ENCODE measurements around the gene ZNF711. TPM values are rescaled to one million over a fixed set of nuclear protein-coding genes. Genes with fewer than 3 reads are reported as not detected.
"Not testable (repeated sequence)": the region's sequence is repeated elsewhere in the genome, so short reads cannot be mapped to it uniquely, and the experiment has no call there.

ZNF711 gene
- total and polyA plus RNA-seq, 3 donors from 2014 or later: 30.3 to 154 (median 125) TPM

GRCh38 chrX:85215946-85216345 is 27.8 kb upstream of the ZNF711 start:
- TF ChIP-seq CTCF (IDR thresholded peaks at IDR 0.05): no peak
- no peak for TF ChIP-seq POLR2A (IDR thresholded peaks at IDR 0.05)
- no peak for DNase-seq
- intact Hi-C loops (cut with DNase I; ENCODE audit: low total_unique reads): no loop called here
- no peak overlapping the region for H3K27ac ChIP-seq
- no peaks in the 10 kb centered on the region for H3K4me1 ChIP-seq
- no peaks in the 10 kb centered on the region for H3K36me3 ChIP-seq (ENCODE audit: low read depth, missing control alignments)
- WGBS, 2 donors: 55 to 60% methylated on average over 1 of the region's 1 CpG
- no peaks in the 10 kb centered on the region for H3K27me3 ChIP-seq
- H3K9me3 ChIP-seq: no peaks in the 10 kb centered on the region
- no peak overlapping the region for H3K4me3 ChIP-seq

- intact Hi-C loops (cut with DNase I; ENCODE audit: low total_unique reads): no loop called here
- no peaks in the 10 kb centered on the region for H3K36me3 ChIP-seq (ENCODE audit: low read depth, missing control alignments)
- no peak overlapping the region for H3K4me3 ChIP-seq
- 93 to 100% methylated on average over 1 of the region's 1 CpG for WGBS, 2 donors
- no peak for DNase-seq
- H3K27ac ChIP-seq: no peak overlapping the region
- H3K9me3 ChIP-seq: no peaks in the 10 kb centered on the region
- no peaks in the 10 kb centered on the region for H3K4me1 ChIP-seq
- no peaks in the 10 kb centered on the region for H3K27me3 ChIP-seq
- TF ChIP-seq POLR2A (IDR thresholded peaks at IDR 0.05) (no peak), CTCF (IDR thresholded peaks at IDR 0.05) (no peak)
These were observed 22.4 kb upstream of the ZNF711 start for GRCh38 chrX:85221361-85221760.

- WGBS, 2 donors: 51 to 68% methylated on average over 2 of the region's 2 CpGs
- DNase-seq: no peak
These were observed 20.4 kb upstream of the ZNF711 start for GRCh38 chrX:85223359-85223758.

GRCh38 chrX:85243155-85243554 is 636 bp upstream of the ZNF711 start:
- Histone ChIP-seq H3K27ac (peak overlapping the region; percentile 59 to 77), H3K36me3 (ENCODE audit: low read depth, missing control alignments) (no peaks in the 10 kb centered on the region), H3K4me1 (no peaks in the 10 kb centered on the region), H3K9me3 (no peaks in the 10 kb centered on the region), H3K4me3 (peak overlapping the region; percentile 57 to 71), H3K27me3 (no peaks in the 10 kb centered on the region)
- TF ChIP-seq POLR2A (IDR thresholded peaks at IDR 0.05) (no peak), CTCF (IDR thresholded peaks at IDR 0.05) (no peak)
- intact Hi-C loops (cut with DNase I; ENCODE audit: low total_unique reads): no loop called here
- no peak for DNase-seq
- WGBS, 2 donors: 7 to 14% methylated on average over 2 of the region's 2 CpGs

More at GRCh38 chrX:85223359-85223758, 20.4 kb upstream of the ZNF711 start:
- intact Hi-C loops (cut with DNase I; ENCODE audit: low total_unique reads): no loop called here
- TF ChIP-seq POLR2A (IDR thresholded peaks at IDR 0.05): no peak
- no peak for TF ChIP-seq CTCF (IDR thresholded peaks at IDR 0.05)
- Histone ChIP-seq H3K27ac (peak overlapping the region in 1 of 2 donors; percentile 6), H3K9me3 (no peaks in the 10 kb centered on the region), H3K36me3 (ENCODE audit: low read depth, missing control alignments) (no peaks in the 10 kb centered on the region), H3K27me3 (no peaks in the 10 kb centered on the region), H3K4me3 (no peak overlapping the region), H3K4me1 (no peaks in the 10 kb centered on the region)

GRCh38 chrX:85244450-85245211 is 840 bp downstream of the ZNF711 start:
- Histone ChIP-seq H3K4me3 (peak overlapping the region; percentile 57 to 71), H3K4me1 (no peaks in the 10 kb centered on the region), H3K27ac (peak overlapping the region; percentile 77 to 80), H3K27me3 (no peaks in the 10 kb centered on the region), H3K9me3 (no peaks in the 10 kb centered on the region), H3K36me3 (ENCODE audit: low read depth, missing control alignments) (no peaks in the 10 kb centered on the region)
- 0 to 1% methylated on average over 19 to 31 of the region's 42 CpGs for WGBS, 2 donors
- TF ChIP-seq CTCF (IDR thresholded peaks at IDR 0.05) (no peak), POLR2A (IDR thresholded peaks at IDR 0.05) (no peak)
- peak; percentile 16 for DNase-seq
- intact Hi-C loops (cut with DNase I; ENCODE audit: low total_unique reads): no loop called here

GRCh38 chrX:85285286-85285685 is 41.5 kb downstream of the ZNF711 start:
- DNase-seq; H3K4me3 ChIP-seq; H3K9me3 ChIP-seq; H3K36me3 ChIP-seq (ENCODE audit: low read depth, missing control alignments); H3K4me1 ChIP-seq; H3K27me3 ChIP-seq; H3K27ac ChIP-seq; intact Hi-C loops (cut with DNase I; ENCODE audit: low total_unique reads): not testable (repeated sequence)
- WGBS, 2 donors: 93 to 100% methylated on average over 3 to 6 of the region's 6 CpGs
